Neutrophil (primary cell): ENCODE data around the gene ZNF423.

ENCODE experiments used
- H3K27ac ChIP-seq: fragments of 200-600 bp; sonication (generic); 2 replicates; pipeline ENCODE4 v1.5.1; 2016; ENCODE audit warnings: mild to moderate bottlenecking, moderate library complexity
- H3K27me3 ChIP-seq: fragments of 200-600 bp; sonication (generic); 2 replicates; pipeline ENCODE4 v1.6.0; 2016; ENCODE audit warnings: mild to moderate bottlenecking
- H3K36me3 ChIP-seq: fragments of 200-600 bp; sonication (generic); 2 replicates; pipeline ENCODE4 v1.5.1; 2017
- H3K4me1 ChIP-seq, 2 experiments: fragments of 200-600 bp in 1 of 2; sonication (generic) in 1 of 2; 1 replicate in 1 of 2; 2 replicates in 1 of 2; pipeline versions ENCODE4 v1.5.1 to v1.6.1; 2013 to 2016; ENCODE audit warnings: low read depth in 1 of 2, low read length in 1 of 2, mild to moderate bottlenecking in 1 of 2, moderate library complexity in 1 of 2; ENCODE audit not compliant: control insufficient read depth in 1 of 2, insufficient read depth in 1 of 2
- H3K4me3 ChIP-seq, 2 experiments: fragments of 200-600 bp in 1 of 2; sonication (generic) in 1 of 2; 1 replicate in 1 of 2; 2 replicates in 1 of 2; pipeline ENCODE4 v1.5.1; 2013 to 2016; ENCODE audit warnings: low read depth in 1 of 2, low read length in 1 of 2, mild to moderate bottlenecking in 1 of 2, moderate library complexity in 1 of 2
- H3K9me3 ChIP-seq: fragments of 200-600 bp; sonication (generic); 2 replicates; pipeline ENCODE4 v1.5.1; 2016
- CTCF ChIP-seq: fragments of 200-600 bp; sonication (generic); IDR thresholded peaks from 2 replicates; pipeline ENCODE4 v1.5.1; 2016; ENCODE audit warnings: antibody characterized with exemption

The ZNF423 gene

DNA sequence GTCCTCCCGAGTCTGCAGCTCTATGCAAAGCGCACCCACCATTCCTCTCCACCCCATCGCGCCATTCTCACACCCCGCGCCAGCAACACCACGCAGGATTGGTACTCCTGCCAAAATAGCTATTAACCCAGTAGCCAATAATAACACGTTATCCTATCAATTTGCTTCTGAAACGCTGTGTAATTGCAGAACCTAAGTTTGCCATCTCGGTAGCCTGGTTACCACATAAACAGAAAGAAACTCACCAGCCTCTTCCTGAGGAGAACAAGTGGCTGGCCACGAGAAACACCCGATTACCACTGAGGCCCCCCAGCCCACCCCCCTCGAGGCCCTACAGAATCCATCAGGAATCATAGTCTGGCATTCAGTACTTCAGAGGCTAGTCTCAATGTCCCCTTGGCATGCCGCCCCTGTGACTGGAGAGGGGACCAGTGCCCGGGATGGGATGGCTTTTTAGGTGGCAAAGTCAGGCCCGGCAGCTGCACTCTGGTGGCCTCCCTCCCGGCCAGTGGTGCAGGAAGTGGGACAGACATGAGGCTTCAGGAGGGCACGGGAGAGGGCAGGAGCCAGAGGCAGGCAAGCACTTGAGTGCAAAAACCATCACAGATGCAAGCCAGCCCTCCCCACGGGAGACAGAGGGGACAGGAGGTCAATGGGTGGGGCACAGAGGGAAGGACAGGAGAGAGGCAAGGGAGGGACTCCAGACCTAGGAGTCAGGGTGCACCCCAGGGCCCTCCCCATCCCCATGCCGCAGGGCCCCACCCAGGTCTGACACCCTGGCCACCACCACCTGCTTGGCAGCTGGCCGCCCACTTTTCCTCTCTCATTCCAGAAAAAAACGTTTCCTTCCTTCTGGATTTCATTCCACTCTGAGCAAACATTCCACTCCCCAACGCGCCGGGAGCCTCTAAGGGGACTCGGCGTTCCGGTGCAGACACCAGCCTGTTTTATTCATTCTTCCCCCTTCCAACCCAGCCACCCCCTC lies 192.5 kb downstream of the ZNF423 start:
- no peak overlapping the region for H3K4me3 ChIP-seq
- H3K27me3 ChIP-seq: no peaks in the 10 kb centered on the region
- H3K9me3 ChIP-seq: no peaks in the 10 kb centered on the region
- no peak for TF ChIP-seq CTCF
- H3K27ac ChIP-seq: no peak overlapping the region
- H3K4me1 ChIP-seq: no peaks in the 10 kb centered on the region
- H3K36me3 ChIP-seq: no peaks in the 10 kb centered on the region

DNA sequence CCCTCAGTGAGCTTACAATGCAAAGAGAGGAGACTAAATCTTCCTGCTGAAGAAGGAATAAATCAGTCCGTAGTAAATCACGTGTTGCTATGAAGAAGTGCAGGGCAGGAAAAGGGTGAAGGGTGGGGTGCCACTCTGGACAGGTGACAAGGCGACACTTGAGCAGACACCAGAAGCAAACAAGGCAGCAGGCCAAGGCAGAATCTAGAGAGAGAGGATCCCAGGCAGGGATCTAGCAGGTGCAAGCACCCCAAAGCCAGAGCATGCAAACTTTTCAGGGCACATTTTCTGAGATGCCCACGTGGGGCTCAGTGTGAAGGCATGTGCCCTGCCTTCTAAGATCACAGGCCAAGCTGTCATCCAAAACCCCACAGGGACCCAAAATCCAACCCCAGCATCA lies 193.3 kb downstream of the ZNF423 start:
- H3K9me3 ChIP-seq: no peaks in the 10 kb centered on the region
- H3K36me3 ChIP-seq: no peaks in the 10 kb centered on the region
- no peaks in the 10 kb centered on the region for H3K27me3 ChIP-seq
- no peak overlapping the region for H3K4me3 ChIP-seq
- TF ChIP-seq CTCF: no peak
- H3K4me1 ChIP-seq: no peaks in the 10 kb centered on the region
- no peak overlapping the region for H3K27ac ChIP-seq

- no peaks in the 10 kb centered on the region for H3K36me3 ChIP-seq
- H3K27me3 ChIP-seq: no peaks in the 10 kb centered on the region
- H3K27ac ChIP-seq: no peak overlapping the region
- no peaks in the 10 kb centered on the region for H3K4me1 ChIP-seq
- H3K9me3 ChIP-seq: no peaks in the 10 kb centered on the region
- H3K4me3 ChIP-seq: no peak overlapping the region
- TF ChIP-seq CTCF: no peak
Observed at GRCh38 chr16:49661465-49662187, 194.3 kb downstream of the ZNF423 start.

GRCh38 chr16:49660626-49661025 lies 195.3 kb downstream of the ZNF423 start:
- Histone ChIP-seq H3K9me3 (no peaks in the 10 kb centered on the region), H3K4me1 (no peaks in the 10 kb centered on the region), H3K27me3 (no peaks in the 10 kb centered on the region), H3K27ac (no peak overlapping the region), H3K36me3 (no peaks in the 10 kb centered on the region), H3K4me3 (no peak overlapping the region)
- TF ChIP-seq CTCF: no peak

- no peaks in the 10 kb centered on the region for H3K4me1 ChIP-seq
- H3K9me3 ChIP-seq: no peaks in the 10 kb centered on the region
Observed at GRCh38 chr16:49659356-49659755, 196.6 kb downstream of the ZNF423 start.

More at GRCh38 chr16:49659356-49659755, 196.6 kb downstream of the ZNF423 start:
- Histone ChIP-seq H3K4me3 (no peak overlapping the region), H3K27me3 (no peaks in the 10 kb centered on the region), H3K36me3 (no peaks in the 10 kb centered on the region), H3K27ac (no peak overlapping the region)
- TF ChIP-seq CTCF: no peak
